ENCODE results near the gene OR10V1.

DNA sequence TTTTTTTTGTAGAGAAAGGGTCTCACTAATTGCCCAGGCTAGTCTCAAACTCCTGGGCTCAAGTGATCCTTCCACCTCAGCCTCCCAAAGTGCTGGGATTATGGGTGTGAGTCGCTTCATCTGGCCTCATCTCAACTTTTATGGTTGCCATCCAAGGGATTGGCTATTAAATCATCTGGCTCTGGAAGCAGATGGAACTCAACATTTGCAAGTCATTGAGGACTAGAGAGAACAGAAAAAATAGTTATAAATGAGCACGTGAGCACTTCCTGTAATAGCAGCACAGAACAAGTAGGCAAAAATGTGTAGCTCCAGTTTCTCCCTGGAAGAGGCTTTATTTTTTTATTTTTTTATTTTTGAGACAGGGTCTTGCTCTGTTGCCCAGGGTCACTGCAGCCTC lies 22.5 kb downstream of the OR10V1 start:
- TF ChIP-seq POLR2AphosphoS5 (IDR thresholded peaks at IDR 0.05; ENCODE audit: low read depth, low read length), result no peak
- TF ChIP-seq CTCF (IDR thresholded peaks at IDR 0.05), result no peak
